Right lobe of liver (tissue), 4 donors: ENCODE results near the gene PDGFB.

ENCODE experiments used
- POLR2A ChIP-seq: fragments of 450-650 bp; IDR thresholded peaks from one replicate; pipeline ENCODE4 v1.6.1; 2017; ENCODE audit warnings: antibody characterized with exemption, mild to moderate bottlenecking
- TF ChIP-seq, protein P1 (sequence below), 4 donors: fragments of 200-600 bp in 3 of 4; fragments of 450-650 bp in 1 of 4; IDR thresholded peaks; one replicate each; pipeline versions ENCODE4 v1.5.1 to v1.8.0; 2016 to 2022; ENCODE audit warnings: antibody characterized with exemption in 4 of 4, mild to moderate bottlenecking in 2 of 4
- donor health status: DM: no; HTN: no; CAD: no.
- donor health status: DM: no; HTN: no; CAD: no.
- donor health status: DM: no; HTN: yes; CAD: no.

DNA sequence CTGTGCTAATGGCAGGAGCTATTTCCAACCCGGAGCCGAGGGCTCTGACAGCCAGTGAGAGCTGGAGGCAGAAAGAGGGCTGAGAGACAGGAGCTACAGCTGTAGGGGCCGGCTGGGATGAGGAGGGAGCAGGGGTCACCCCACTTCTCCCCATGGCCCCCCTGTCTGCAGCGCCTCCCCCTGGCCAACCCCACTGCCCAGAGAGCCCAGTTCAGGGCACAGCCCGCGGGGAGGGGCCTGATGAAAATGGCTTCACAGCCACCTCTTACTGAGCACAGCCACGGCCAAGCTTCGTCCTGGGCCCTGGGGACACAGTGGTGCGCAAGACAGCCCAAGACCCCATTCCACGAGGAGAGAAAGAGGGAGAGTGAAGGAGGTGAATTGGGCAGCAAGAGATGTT, 46.7 kb upstream of the PDGFB start:
- TF ChIP-seq, protein P1, sequence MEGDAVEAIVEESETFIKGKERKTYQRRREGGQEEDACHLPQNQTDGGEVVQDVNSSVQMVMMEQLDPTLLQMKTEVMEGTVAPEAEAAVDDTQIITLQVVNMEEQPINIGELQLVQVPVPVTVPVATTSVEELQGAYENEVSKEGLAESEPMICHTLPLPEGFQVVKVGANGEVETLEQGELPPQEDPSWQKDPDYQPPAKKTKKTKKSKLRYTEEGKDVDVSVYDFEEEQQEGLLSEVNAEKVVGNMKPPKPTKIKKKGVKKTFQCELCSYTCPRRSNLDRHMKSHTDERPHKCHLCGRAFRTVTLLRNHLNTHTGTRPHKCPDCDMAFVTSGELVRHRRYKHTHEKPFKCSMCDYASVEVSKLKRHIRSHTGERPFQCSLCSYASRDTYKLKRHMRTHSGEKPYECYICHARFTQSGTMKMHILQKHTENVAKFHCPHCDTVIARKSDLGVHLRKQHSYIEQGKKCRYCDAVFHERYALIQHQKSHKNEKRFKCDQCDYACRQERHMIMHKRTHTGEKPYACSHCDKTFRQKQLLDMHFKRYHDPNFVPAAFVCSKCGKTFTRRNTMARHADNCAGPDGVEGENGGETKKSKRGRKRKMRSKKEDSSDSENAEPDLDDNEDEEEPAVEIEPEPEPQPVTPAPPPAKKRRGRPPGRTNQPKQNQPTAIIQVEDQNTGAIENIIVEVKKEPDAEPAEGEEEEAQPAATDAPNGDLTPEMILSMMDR (IDR thresholded peaks at IDR 0.05) = no peak
- TF ChIP-seq POLR2A = no peak
